ENCODE data around the gene RASA2.

GRCh38 chr3:141498598-141499223 is 11.9 kb downstream of the RASA2 start:
- TF ChIP-seq, protein P1, sequence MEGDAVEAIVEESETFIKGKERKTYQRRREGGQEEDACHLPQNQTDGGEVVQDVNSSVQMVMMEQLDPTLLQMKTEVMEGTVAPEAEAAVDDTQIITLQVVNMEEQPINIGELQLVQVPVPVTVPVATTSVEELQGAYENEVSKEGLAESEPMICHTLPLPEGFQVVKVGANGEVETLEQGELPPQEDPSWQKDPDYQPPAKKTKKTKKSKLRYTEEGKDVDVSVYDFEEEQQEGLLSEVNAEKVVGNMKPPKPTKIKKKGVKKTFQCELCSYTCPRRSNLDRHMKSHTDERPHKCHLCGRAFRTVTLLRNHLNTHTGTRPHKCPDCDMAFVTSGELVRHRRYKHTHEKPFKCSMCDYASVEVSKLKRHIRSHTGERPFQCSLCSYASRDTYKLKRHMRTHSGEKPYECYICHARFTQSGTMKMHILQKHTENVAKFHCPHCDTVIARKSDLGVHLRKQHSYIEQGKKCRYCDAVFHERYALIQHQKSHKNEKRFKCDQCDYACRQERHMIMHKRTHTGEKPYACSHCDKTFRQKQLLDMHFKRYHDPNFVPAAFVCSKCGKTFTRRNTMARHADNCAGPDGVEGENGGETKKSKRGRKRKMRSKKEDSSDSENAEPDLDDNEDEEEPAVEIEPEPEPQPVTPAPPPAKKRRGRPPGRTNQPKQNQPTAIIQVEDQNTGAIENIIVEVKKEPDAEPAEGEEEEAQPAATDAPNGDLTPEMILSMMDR (IDR thresholded peaks at IDR 0.05), result no peak
- TF ChIP-seq EP300 (IDR thresholded peaks at IDR 0.05), result peak in 3 of 4 donors; percentile 18 to 85 (median 51)

Data from upper lobe of left lung (tissue), 4 donors.